K562 (cell line): Measurements from ENCODE around the gene CDC6. TPM values are rescaled to one million over a fixed set of nuclear protein-coding genes. Genes with fewer than 3 reads are reported as not detected.

Source experiments
- ARNT ChIP-seq, 2 experiments: fragments of 450-650 bp; IDR thresholded peaks; 2 replicates each; pipeline ENCODE4 v1.6.1; 2016; ENCODE audit warnings: mild to moderate bottlenecking in 1 of 2
- CHD4 ChIP-seq: fragments of 200-600 bp; sonication (generic); IDR thresholded peaks from 3 replicates; pipeline ENCODE4 v1.6.1; 2012; ENCODE audit warnings: low read depth, mild to moderate bottlenecking, mixed read lengths, low read length, inconsistent platforms; ENCODE audit not compliant: insufficient read depth, insufficient replicate concordance, poor library complexity, severe bottlenecking
- CREB3L1 ChIP-seq: fragments of 450-650 bp; IDR thresholded peaks from 2 replicates; pipeline ENCODE4 v1.6.1; 2014; ENCODE audit warnings: low read depth, mild to moderate bottlenecking, moderate library complexity, borderline replicate concordance
- ELF1 ChIP-seq: fragments of 200-800 bp; sonication (Bioruptor generic); IDR thresholded peaks from 2 replicates; pipeline ENCODE4 v1.6.1; 2016; ENCODE audit warnings: missing genetic modification characterization, missing compliant biosample characterization
- FOSL1 ChIP-seq: fragments of 200-800 bp; sonication (Bioruptor generic); conservative IDR thresholded peaks from 2 replicates; pipeline ENCODE4 v1.6.1; 2016; ENCODE audit warnings: missing genetic modification characterization, missing compliant biosample characterization
- HLTF ChIP-seq: fragments of 450-650 bp; IDR thresholded peaks from 2 replicates; pipeline ENCODE4 v1.6.1; 2016
- KAT2B ChIP-seq: IDR thresholded peaks from one replicate; pipeline ENCODE4 v1.6.1; 2012; ENCODE audit warnings: low read depth, mild to moderate bottlenecking, control low read depth, inconsistent platforms, low read length, moderate library complexity
- MITF ChIP-seq: IDR thresholded peaks from 2 replicates; pipeline ENCODE4 v1.6.1; 2014; ENCODE audit warnings: antibody characterized with exemption
- MLLT1 ChIP-seq, 2 experiments: fragments of 450-650 bp; IDR thresholded peaks; 2 replicates each; pipeline ENCODE4 v1.6.1; 2016
- MTA2 ChIP-seq: fragments of 450-650 bp; IDR thresholded peaks from 2 replicates; pipeline ENCODE4 v1.6.1; 2016; ENCODE audit warnings: low read depth
- RBBP5 ChIP-seq: fragments of 200-600 bp; sonication (generic); IDR thresholded peaks from 2 replicates; pipeline ENCODE4 v1.6.1; 2012; ENCODE audit warnings: borderline replicate concordance, mild to moderate bottlenecking, low read length, control low read depth, inconsistent platforms; ENCODE audit not compliant: insufficient read depth, poor library complexity, severe bottlenecking
- SAFB2 ChIP-seq: fragments of 200-400 bp; formaldehyde crosslinking; IDR thresholded peaks from 2 replicates; pipeline ENCODE4 v1.6.1; 2018; ENCODE audit warnings: borderline replicate concordance, low read length, low read depth, moderate library complexity; ENCODE audit not compliant: severe bottlenecking
- SETDB1 ChIP-seq: IDR thresholded peaks from one replicate; pipeline ENCODE4 v1.6.1; 2012; ENCODE audit warnings: low read length, control low read depth, inconsistent platforms
- SMAD3 ChIP-seq: fragments of 450-650 bp; formaldehyde crosslinking; conservative IDR thresholded peaks from 2 replicates; pipeline ENCODE4 v1.4.0; 2020; ENCODE audit warnings: mild to moderate bottlenecking
- STAT5B ChIP-seq: fragments of 250-450 bp; sonication (Bioruptor Pico); IDR thresholded peaks from 2 replicates; pipeline ENCODE4 v1.8.0; 2021; ENCODE audit warnings: mild to moderate bottlenecking, inconsistent platforms
- TFE3 ChIP-seq: fragments of 450-650 bp; formaldehyde crosslinking; IDR thresholded peaks from 2 replicates; pipeline ENCODE4 v1.4.0; 2020; ENCODE audit warnings: mild to moderate bottlenecking, mixed read lengths
- ZBTB49 ChIP-seq: sonication (generic); formaldehyde crosslinking; IDR thresholded peaks from 2 replicates; pipeline ENCODE4 v1.8.0; 2022; ENCODE audit warnings: missing genetic modification reagents, mild to moderate bottlenecking, borderline replicate concordance
- ZNF764 ChIP-seq: fragments of 250-450 bp; sonication (Bioruptor Pico); IDR thresholded peaks from 2 replicates; pipeline ENCODE4 v1.4.0; 2020; ENCODE audit warnings: low read depth, mild to moderate bottlenecking, moderate library complexity
- polyA plus RNA-seq, 8 experiments: library from polyadenylated mRNA; depleted of rRNA in 4 of 8; stranded (reverse) in 5 of 8; unstranded in 3 of 8; fragments of >200 nt; fragmentation: Nextera tagmentation in 2 of 8; fragmentation: Illumina TruSeq in 1 of 8; extraction: Ambion mirVana in 2 of 8; extraction: Trizol in 1 of 8; gene quantifications; 2 replicates each; pipeline versions ENCODE4 v1.2.1 to v1.2.3, GENCODE V29; 2011 to 2014; ENCODE audit warnings: inconsistent platforms in 1 of 8, missing spikeins in 1 of 8
- total RNA-seq, 7 experiments: library from RNA; depleted of rRNA in 6 of 7; stranded (reverse); fragments of >200 nt in 6 of 7; fragmentation: Illumina TruSeq in 2 of 7; extraction: Trizol in 2 of 7; gene quantifications; 2 replicates each; pipeline versions ENCODE4 v1.2.1 to v1.2.3, GENCODE V29; 2011 to 2021; ENCODE audit warnings: low replicate concordance in 1 of 7

The CDC6 gene
- total and polyA plus RNA-seq, 9 of the 15 experiments (the other 6 are each of a cell fraction or from before 2014, with no cell fraction given), result 29.6 to 141 (median 106) TPM

GRCh38 chr17:40322358-40323315, 35.0 kb downstream of the CDC6 start (continued):
- TF ChIP-seq RBBP5, result no peak
- TF ChIP-seq STAT5B, result no peak
- TF ChIP-seq HLTF, result no peak
- no peak for TF ChIP-seq MTA2
- TF ChIP-seq MITF, result no peak
- TF ChIP-seq ZBTB49 (CRISPR knock-in tag), result no peak
- TF ChIP-seq FOSL1, result peak; percentile 51
- TF ChIP-seq SMAD3 (CRISPR knock-in tag), result no peak
- TF ChIP-seq ZNF764 (CRISPR knock-in tag), result no peak
- TF ChIP-seq ELF1 (tag), result peak; percentile 87
- peak; percentile 76 for TF ChIP-seq TFE3
- TF ChIP-seq ARNT (IDR thresholded peaks at IDR 0.05), result no peak
- TF ChIP-seq SETDB1, result no peak
- no peak for TF ChIP-seq CHD4
- TF ChIP-seq MLLT1 (IDR thresholded peaks at IDR 0.05), result no peak
- TF ChIP-seq KAT2B, result no peak
- TF ChIP-seq SAFB2, result no peak
- 0 out of 2 replicates have a peak, but pooled peaks have one; percentile 35 for TF ChIP-seq CREB3L1
